HG03442 (cell line): Measurements from ENCODE around the gene INTS11.

Experiments
- ATAC-seq: cut with Tn5 transposase; IDR thresholded peaks from one replicate; pipeline ENCODE4 v1.9.1; 2021; ENCODE audit warnings: mild to moderate bottlenecking, moderate library complexity; ENCODE audit not compliant: unreplicated experiment

INTS11 gene

DNA sequence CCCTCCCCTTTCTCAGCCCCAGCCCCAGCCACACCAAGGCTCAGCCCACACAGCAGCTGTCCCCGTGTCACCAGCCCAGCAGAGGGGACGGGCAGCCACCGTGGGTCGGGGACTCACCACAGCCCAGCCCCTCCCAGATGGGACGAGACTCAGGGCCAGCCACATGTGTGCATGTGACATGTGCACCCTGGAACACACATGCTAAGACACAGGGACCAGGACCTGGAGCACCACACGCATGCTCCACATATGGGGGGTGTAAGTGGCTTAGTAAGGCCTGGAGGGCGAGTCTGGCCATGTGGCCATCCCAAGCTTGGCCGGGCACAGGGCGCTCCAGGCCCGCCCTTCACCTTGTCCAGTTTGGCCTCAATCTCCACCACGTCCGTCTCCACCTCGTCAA lies 20.7 kb downstream of the INTS11 start:
- ATAC-seq: no peak

DNA sequence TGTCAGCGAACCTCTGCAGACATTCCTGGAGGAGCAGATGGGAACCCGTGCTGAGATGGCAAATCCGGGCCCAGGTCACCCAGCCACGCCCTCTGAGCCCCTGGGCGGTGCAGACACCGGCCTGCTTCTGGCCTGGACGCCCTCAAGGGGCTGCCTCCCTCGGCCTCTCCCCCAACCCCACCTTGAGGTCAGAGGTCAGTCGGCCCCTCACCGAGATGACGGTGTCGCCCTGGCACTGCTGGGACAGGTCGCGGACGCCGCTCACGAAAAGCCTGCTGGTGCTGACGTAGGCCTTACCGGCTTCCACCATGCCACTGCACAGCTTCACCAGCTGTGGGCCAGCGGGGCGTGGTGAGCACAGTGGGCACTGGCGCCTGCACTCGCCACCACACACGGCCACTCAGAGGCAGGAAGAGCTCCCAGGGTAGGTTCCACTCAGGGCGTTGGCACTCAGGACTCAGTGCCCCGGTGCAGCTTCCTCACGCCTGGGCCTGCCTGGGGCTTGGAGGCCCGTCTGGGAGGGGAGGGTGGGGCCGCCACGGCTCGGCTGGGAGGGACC lies 21.4 kb downstream of the INTS11 start:
- ATAC-seq: no peak

DNA sequence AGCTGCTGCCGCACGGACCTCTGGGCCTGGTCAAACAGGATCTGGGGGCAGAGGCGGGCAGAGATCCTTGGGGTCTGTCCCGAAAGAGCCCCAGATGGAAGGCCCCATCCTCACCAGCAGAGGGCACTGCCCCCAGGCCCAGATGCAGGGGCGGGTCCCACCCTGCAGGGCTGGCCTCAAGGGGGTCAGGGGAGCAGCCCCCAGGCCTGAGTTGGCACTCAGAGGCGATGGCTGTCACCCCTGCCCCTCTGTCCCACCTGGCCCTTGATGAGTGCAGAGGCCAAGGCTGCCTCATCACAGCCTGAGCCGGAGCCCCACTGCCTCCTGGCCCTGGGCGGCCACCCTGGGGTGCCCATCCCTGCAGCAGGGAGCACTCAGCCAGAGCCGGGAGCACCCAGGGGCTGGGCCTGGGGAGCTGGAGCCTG lies 22.4 kb downstream of the INTS11 start:
- ATAC-seq: no peak

DNA sequence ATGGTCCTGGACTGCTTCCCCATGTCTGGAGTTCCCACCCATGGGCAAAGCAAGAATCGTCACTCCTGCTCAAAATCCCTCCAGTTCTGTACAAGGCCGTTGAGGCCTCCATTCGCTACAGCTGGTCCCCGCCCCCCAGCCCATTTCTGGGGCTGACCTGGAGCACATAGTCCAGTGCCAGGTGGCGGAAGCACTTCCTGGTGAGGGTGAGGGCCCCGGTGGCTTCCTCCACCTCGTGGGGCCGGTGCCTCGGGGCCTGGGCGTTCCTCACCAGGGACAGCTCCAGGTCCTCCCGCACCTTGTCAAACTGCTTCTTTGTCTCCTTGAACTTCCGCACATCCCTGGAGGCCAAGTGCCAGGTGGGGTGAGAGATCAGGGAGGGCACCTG lies 24.1 kb downstream of the INTS11 start:
- ATAC-seq: no peak

DNA sequence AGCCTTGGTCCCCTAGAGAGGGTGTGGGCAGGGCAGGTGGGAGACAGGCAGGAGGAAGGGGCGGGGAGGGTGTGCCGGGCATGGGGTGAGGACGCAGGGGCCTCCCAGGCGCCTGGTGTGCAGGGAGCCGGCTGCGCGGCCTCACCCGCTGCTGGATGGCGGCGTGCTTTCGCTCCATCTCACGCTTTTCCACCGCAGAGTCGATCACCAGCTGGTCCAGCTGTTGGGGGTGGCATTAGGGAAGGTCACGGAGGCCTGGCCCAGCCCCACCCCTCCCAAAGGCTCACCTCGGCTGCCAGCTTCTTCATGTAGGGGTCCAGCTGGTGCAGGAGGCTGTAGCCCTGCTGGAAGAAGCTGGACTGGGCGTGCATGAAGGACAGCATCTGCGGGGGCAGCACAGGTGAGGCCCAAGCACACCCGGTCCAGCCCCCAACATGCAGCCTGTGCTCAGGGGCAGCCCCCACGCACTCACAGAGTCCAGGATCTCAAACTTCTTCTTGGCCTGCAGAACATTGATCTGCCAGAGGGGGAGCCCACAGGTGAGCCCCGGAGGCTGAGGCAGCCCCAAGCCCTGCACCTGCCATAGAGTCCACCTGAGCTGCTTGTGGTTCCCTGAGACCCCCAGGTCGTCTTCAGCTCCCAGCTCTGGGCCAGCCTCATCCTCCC lies 24.6 kb downstream of the INTS11 start:
- ATAC-seq: no peak

DNA sequence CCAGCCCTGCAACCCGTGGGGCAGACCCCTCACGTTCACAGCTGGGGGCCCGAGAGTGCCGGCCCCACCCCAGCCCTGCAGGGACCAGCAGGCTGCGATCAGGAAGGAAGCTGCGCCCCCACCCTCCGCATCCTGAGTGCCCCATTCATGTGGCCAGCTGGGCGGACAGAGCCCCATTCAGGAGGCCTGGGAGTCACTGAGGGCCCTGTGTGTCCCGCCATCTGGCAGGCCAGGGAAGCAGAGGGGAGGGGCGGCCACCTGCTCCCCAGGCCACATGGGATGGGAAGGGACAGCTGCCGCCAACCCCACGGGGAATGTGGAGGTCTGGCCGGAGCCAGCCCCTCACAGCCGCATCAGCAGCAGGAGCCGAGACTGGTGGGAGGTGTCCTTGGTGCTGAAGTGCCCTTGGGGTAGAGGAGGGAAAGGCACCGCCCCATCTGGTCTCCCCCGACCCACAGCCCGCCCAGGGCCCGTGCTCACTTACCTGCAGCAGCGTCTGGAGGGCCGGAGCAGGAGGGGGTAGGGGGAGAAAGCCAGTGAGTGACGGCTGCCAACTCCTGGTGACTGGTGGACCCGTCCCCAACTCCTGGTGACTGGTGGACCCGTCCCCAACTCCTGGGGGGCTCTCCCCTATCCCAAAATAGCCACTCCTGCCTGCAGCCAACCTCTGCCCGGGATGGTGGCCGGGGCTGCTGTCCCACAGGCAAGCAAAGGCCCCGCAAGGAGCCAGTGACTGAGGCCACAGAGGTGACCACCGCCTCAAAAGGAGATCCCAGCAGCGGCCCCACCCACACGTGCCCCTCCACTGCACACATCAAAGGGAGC lies 25.4 kb downstream of the INTS11 start:
- ATAC-seq: no peak

DNA sequence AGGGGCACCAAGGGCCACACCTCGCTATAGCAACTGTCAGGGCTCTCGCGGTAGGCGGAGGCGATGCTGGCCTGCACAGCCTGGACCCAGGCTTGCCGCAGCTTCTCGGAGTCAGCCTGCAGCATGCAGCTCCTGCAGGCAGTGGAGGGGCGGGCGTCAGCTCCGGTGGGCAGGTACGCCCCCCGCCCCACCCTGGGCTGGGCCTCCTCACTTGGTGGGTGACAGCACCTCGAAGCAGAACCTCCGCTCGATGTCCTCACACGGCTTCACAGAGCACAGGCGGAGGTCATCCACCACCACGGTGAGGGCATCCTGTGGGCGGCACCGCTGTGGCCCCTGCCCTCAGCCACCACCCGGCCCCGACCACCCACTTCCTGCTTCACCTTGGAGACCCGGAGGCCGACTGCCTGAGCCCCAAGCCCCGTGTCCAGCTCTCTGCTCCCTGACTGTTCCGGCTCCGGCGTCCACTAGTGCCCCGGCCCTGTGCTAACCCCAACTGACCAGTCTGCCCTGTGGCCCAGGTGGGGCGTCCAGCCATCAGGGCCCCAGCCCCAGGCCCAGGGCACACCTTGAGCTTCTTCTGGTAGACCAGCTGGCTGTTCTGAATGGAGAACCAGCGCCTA lies 26.5 kb downstream of the INTS11 start:
- ATAC-seq: no peak

DNA sequence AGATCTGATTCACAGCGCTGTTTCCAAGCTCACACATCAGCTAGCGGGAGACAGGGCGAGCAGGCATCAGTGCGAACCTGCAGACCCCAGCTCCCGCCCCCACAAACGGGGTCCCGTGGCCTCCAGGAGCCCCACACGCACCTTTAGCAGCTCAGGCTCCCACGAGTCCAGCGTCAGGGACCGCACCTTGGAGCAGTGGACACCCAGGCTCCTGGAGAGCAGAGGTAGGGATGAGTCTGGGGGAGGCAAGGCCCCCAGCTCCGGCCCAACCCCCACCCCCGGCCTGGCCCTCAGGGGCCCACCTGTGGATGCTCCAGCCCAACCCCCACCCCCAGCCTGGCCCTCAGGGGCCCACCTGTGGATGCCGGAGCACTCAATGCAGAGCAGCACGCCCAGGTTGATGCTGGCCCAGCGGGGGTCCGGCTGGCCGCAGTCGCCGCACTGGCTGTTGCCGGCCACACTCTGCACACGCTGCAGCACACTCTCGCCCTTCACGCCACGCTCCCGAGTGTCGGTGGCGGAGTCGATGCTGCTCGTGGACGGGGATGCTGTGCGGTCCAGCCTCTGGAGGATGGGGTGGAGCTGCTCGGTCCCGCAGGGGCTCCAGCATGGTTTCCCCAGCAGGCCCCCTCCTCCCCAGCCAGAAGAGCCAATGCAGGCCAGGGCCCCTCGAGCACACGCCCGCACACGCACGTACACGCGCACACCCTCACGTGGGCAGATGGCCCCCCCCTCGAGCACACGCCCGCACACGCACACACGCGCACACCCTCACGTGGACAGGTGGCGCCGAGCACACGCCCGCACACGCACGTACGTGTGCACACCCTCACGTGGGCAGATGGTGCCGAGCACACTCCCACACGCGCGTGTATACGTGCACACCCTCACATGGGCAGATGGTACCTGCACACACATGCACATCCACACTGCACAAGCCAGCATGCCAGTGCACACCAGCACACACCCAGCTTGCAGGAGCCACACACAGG lies 28.1 kb downstream of the INTS11 start:
- ATAC-seq: no peak

DNA sequence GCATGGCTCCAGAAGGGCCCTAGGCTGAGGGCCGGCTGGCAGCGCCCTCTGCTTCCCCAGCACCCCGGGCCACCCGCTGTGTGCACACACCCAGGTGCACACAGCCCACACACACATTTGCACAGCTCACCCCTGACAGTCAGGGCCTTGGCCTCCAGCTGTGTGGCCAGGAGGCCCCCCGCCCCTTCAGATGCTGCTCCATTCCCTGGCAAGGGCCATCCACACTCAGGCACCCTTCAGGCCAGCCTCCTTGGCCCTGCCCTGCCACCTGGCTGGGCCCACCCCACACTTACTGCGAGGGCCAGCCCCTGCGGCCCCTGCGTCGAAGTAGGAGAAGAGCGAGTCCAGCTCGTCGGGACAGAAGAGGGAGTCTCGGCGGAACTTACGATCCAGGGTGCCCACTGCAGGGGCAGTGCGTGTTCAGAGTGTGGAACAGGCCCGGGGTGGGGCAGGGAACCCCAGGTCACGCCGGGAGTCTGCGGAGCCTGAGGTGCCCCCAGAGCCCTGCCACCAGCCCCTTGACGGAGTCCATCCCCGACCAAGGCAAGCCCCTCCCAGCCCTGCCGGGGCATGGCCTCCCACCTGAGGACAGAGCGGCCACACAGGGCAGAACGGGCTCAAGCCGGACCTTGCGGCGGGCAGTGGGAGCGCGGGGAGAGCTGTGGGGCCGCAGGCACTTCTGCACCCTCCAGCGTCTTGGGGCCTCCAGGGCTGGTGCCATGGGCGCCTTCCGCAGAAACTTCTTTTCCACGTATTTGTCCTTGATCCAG lies 29.1 kb downstream of the INTS11 start:
- no peak for ATAC-seq

DNA sequence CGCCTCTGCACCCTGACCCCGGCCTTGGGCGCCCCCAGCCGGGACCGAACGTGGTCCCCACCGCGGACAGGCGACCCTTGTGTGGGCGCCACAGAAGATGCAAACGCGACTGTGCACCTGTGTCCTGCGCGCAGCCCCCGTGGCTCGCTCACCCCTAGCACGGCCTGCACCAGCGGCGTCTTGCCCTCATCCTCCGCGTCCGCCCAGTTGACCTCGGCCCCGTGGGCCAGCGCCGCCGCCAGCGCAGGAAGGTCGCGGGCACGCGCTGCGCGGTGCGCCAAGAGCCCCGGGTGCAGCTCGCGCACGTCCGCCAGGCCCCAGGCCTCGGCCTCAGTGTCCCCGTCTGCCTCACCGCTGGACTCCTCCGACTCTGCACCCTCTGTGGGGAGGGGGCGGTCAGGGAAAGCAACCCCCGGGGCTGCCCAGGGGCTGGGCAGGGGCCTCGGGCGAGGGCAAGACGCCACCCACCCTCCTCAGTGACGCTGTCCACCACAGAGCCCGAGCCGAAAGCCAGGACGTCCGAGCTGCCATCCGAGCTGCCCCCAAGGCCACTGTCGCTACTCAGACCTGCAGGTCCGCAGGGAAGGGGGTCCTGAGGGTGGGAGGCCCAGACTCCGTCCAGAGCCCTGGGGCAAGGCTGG lies 30.1 kb downstream of the INTS11 start:
- no peak for ATAC-seq

DNA sequence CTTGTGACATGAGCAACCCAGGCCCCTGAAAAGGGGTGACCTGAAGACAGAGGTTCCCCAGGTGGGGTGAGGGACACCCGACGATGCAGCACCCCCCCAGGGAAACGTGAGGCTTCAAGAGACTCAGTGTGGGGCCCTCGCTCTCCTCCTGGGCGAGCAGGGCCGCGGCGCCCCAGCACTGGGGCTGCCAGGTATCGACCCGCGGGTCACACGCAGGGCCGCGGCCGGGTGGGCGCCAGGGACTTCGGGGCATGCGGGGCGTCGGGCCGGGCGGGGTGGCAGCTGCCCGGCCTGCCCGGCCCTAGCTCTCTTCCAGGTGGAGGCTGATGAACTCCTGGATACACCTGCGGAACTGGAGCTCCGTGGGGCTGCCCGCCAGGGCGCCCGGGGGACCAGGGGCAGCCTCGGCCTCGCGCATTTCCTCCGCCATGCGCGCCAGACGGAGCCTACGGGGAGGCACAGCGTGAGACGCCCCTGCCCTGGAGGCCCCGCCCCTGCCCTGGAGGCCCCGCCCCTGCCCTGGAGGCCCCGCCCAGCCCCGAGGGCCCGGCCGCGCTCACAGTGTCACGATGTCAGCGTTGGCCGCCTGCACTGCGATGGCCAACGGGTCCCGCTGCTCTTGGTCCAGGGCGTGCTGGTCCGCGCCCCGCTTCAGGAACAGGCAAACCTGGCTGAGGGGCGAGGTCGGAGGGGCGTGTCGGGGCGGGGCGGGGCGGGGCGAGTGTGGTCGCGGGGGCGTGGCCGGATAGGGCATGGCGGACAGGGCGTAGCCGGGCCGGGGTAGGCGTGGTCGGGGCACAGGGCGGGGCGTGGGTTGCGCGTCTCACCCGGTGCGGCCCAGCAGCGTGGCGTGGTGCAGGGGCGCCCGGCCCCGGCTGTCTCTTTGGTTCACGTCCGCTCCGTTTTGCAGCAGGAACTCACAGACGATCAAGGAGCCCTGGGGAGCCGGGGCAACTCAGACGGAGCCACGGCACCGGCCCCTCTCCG lies 30.9 kb downstream of the INTS11 start:
- ATAC-seq: no peak

DNA sequence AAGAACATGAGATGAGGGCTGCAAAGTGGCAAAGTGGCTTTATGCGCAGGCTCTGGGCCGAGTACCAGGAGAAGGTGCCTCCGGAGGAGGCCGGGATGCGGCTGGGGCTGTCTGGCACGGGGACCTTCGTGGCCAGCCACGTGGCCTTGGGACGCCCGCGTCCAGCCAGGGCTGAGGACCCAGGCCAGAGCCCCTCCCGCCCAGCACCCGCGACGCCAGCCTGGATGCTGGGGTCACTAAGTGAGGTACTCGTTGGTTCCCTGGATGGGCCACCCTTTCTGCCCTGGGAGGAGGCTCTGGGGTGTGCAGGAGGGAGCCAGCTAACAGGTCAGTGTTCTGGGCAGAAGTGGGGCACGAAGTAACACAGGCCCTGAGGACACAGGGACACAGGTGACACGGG lies 31.6 kb downstream of the INTS11 start:
- no peak for ATAC-seq

DNA sequence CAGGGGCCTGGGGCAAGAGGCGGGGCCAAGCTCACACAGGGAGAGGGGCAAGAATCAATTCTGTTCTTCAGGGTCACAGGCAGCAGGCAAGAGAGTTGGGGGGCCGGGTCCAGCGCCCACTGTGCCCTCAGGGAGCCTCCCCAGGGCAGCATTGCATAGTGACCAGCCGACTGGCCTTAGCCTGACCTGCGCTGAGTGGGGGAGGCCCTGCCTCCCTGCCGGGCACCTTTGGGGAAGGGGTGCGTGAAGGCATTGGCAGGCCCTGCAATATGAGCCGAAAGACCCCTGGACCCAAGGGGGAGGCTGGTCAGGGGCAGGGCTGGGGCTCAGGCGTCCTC lies 32.0 kb downstream of the INTS11 start:
- no peak for ATAC-seq

DNA sequence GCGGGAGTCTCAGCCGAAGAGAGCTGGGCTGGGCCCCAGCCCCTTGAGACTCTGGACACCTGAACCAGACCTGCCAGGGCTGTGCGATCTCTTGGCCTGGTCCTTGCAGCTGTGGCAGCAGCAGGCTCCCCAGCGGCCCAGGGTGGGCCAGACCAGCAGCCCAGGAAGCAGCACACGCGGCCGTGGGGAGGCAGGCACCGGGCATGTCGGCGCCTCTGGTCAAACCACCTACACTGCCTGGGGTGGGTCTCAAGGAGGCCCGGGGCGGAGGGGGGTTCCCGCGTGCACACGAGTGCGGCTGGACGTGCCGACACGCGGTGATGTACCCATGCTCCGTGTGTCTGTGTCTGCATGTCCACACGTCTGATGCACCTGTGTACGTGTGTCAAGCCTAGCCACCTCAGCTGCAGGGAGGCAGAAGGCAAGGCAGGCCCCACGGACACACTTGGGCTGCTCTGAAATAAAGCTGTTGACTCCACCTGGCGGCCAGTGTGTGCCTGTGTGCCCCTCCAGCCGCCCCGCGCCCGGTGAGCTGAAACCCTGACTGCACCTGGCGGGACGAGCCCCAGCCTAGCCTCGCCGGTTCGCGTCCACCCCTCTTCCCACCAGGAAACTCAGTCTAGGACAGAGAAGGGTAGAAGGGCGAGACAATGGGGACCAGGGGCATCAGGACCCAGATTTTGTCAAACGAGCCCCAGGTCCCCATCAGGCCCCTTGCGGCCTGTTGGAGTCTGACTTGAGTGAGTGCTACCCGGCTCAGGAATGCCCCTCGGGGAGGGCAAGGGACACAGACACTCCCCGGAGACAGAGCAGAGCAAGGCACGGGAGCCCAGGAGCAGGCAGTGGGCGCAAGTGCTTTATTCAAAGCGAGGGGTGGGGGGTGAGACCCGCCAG lies 32.7 kb downstream of the INTS11 start:
- ATAC-seq: no peak

DNA sequence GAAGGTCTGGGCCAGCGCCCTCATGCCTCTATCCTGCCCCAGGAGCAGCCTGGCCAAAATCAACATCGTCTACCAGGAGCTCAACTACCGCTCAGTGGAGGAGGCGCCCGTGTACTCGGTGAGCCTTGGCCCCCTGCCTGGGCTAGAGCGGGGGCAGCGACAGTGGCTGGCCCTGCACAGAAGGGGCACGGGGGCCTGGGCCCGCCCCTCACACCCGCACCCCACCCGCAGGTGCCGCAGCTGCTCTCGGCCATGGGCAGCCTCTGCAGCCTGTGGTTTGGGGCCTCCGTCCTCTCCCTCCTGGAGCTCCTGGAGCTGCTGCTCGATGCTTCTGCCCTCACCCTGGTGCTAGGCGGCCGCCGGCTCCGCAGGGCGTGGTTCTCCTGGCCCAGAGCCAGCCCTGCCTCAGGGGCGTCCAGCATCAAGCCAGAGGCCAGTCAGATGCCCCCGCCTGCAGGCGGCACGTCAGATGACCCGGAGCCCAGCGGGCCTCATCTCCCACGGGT lies 33.4 kb downstream of the INTS11 start:
- ATAC-seq: no peak

DNA sequence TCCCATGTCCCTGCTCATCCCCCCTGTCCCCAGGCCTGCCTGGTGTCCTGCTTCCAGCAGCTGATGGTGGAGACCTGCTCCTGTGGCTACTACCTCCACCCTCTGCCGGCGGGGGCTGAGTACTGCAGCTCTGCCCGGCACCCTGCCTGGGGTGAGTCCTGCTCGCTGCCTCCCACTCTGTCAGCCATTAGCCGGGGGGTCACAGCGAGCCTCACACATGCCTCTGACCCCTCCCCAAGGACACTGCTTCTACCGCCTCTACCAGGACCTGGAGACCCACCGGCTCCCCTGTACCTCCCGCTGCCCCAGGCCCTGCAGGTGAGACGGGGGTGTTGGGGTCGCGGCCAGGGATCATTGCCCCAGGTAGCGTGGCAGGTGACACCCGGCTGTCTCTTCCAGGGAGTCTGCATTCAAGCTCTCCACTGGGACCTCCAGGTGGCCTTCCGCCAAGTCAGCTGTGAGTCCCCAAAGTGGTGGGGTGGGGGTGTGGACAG lies 34.2 kb downstream of the INTS11 start:
- no peak for ATAC-seq
